Stromal cell of bone marrow (primary cell): ENCODE data around the gene MRPS35.
"Not testable (repeated sequence)": the region's sequence is repeated elsewhere in the genome, so short reads cannot be mapped to it uniquely, and the experiment has no call there.

Experiments
- DNase-seq: peaks from one replicate; pipeline ENCODE4 v3.0.0-alpha.2; 2012; ENCODE audit warnings: low read depth

MRPS35 gene

GRCh38 chr12:27709212-27709931 is 1.3 kb upstream of the MRPS35 start:
- DNase-seq: no peak

- DNase-seq: peak; percentile 29
Measured at GRCh38 chr12:27709932-27710591, 570 bp upstream of the MRPS35 start.

- DNase-seq: no peak
Measured at GRCh38 chr12:27711317-27711682, 668 bp downstream of the MRPS35 start.

GRCh38 chr12:27711967-27712366 is 1.3 kb downstream of the MRPS35 start:
- DNase-seq: no peak

GRCh38 chr12:27723212-27723611 is 12.6 kb downstream of the MRPS35 start:
- no peak for DNase-seq

- no peak for DNase-seq
Measured at GRCh38 chr12:27730097-27730588, 19.5 kb downstream of the MRPS35 start.

- no peak for DNase-seq
Measured at GRCh38 chr12:27732281-27732680, 21.6 kb downstream of the MRPS35 start.

- peak; percentile 14 for DNase-seq
Measured at GRCh38 chr12:27733052-27733656, 22.5 kb downstream of the MRPS35 start.

- DNase-seq: no peak
Measured at GRCh38 chr12:27733791-27734190, 23.2 kb downstream of the MRPS35 start.

- DNase-seq: not testable (repeated sequence)
Measured at GRCh38 chr12:27734321-27734720, 23.7 kb downstream of the MRPS35 start.

- no peak for DNase-seq
Measured at GRCh38 chr12:27743601-27744000, 33.0 kb downstream of the MRPS35 start.

- not testable (repeated sequence) for DNase-seq
Measured at GRCh38 chr12:27745734-27746133, 35.1 kb downstream of the MRPS35 start.

- DNase-seq: peak; percentile 14
Measured at GRCh38 chr12:27747111-27747820, 36.6 kb downstream of the MRPS35 start.

GRCh38 chr12:27751386-27752047 is 40.9 kb downstream of the MRPS35 start:
- DNase-seq: no peak

- no peak for DNase-seq
Measured at GRCh38 chr12:27754795-27755194, 44.2 kb downstream of the MRPS35 start.

- no peak for DNase-seq
Measured at GRCh38 chr12:27756670-27757195, 46.1 kb downstream of the MRPS35 start.

- no peak for DNase-seq
Measured at GRCh38 chr12:27762757-27763156, 52.1 kb downstream of the MRPS35 start.

- no peak for DNase-seq
Measured at GRCh38 chr12:27766587-27766986, 56.0 kb downstream of the MRPS35 start.

- DNase-seq: no peak
Measured at GRCh38 chr12:27769142-27769673, 58.6 kb downstream of the MRPS35 start.

- no peak for DNase-seq
Measured at GRCh38 chr12:27771481-27772327, 61.1 kb downstream of the MRPS35 start.
